Mesenchymal stem cell (in vitro differentiated cells and primary cell): ENCODE measurements around the gene MTA3.

Experiments
- DNase-seq: peaks from one replicate; pipeline ENCODE4 v3.0.0-alpha.2; 2013
- H2AFZ ChIP-seq: one replicate; pipeline ENCODE4 v1.6.1; 2013; ENCODE audit warnings: low read depth, mild to moderate bottlenecking, control low read depth, inconsistent platforms, low read length, moderate library complexity
- H2AK5ac ChIP-seq: 2 replicates; pipeline ENCODE4 v1.6.1; 2013; ENCODE audit warnings: low read length, moderate library complexity, mild to moderate bottlenecking, inconsistent platforms; ENCODE audit not compliant: severe bottlenecking
- H2BK120ac ChIP-seq: one replicate; pipeline ENCODE4 v1.6.1; 2013; ENCODE audit warnings: low read depth, mild to moderate bottlenecking, inconsistent platforms, low read length, moderate library complexity
- H2BK12ac ChIP-seq, 2 experiments: one replicate each; pipeline ENCODE4 v1.6.1; 2013; ENCODE audit warnings: inconsistent platforms in 2 of 2, low read length in 2 of 2, mild to moderate bottlenecking in 2 of 2, moderate library complexity in 2 of 2, control low read depth in 1 of 2
- H2BK15ac ChIP-seq: one replicate; pipeline ENCODE4 v1.6.1; 2013; ENCODE audit warnings: mild to moderate bottlenecking, low read depth, inconsistent platforms; ENCODE audit not compliant: poor library complexity, severe bottlenecking
- H2BK5ac ChIP-seq: 2 replicates; pipeline ENCODE4 v1.6.1; 2013; ENCODE audit warnings: low read depth, mild to moderate bottlenecking, low read length, control low read depth, inconsistent platforms; ENCODE audit not compliant: poor library complexity, severe bottlenecking
- H3K14ac ChIP-seq, 2 experiments: one replicate each; pipeline ENCODE4 v1.6.1; 2013; ENCODE audit warnings: inconsistent platforms in 2 of 2, low read length in 2 of 2, control low read depth in 1 of 2, mild to moderate bottlenecking in 1 of 2, moderate library complexity in 1 of 2
- H3K18ac ChIP-seq, 2 experiments: one replicate each; pipeline ENCODE4 v1.6.1; 2013; ENCODE audit warnings: inconsistent platforms in 2 of 2, low read length in 2 of 2, control low read depth in 1 of 2, low read depth in 1 of 2, mild to moderate bottlenecking in 1 of 2
- H3K23ac ChIP-seq, 2 experiments: one replicate each; pipeline ENCODE4 v1.6.1; 2013; ENCODE audit warnings: inconsistent platforms in 2 of 2, low read length in 2 of 2, mild to moderate bottlenecking in 2 of 2, moderate library complexity in 2 of 2, control low read depth in 1 of 2
- H3K27ac ChIP-seq: 2 replicates; pipeline ENCODE4 v1.5.1; 2013; ENCODE audit warnings: mild to moderate bottlenecking, moderate library complexity, low read length, control low read depth, inconsistent platforms; ENCODE audit not compliant: poor library complexity, severe bottlenecking
- H3K27me3 ChIP-seq, 2 experiments: 2 replicates each; pipeline versions ENCODE4 v1.6.1 to v1.7.0; 2013; ENCODE audit warnings: low read length in 2 of 2, mild to moderate bottlenecking in 2 of 2, moderate library complexity in 2 of 2, control low read depth in 1 of 2, inconsistent platforms in 1 of 2; ENCODE audit not compliant: control insufficient read depth in 1 of 2, insufficient read depth in 1 of 2
- H3K36me3 ChIP-seq, 2 experiments: 2 replicates each; pipeline versions ENCODE4 v1.6.1 to v1.7.0; 2013; ENCODE audit warnings: low read length in 2 of 2, control low read depth in 1 of 2, inconsistent platforms in 1 of 2, low read depth in 1 of 2, mild to moderate bottlenecking in 1 of 2; ENCODE audit not compliant: insufficient read depth in 2 of 2, control insufficient read depth in 1 of 2
- H3K4ac ChIP-seq, 2 experiments: one replicate each; pipeline ENCODE4 v1.6.1; 2013; ENCODE audit warnings: inconsistent platforms in 2 of 2, low read length in 2 of 2, mild to moderate bottlenecking in 2 of 2, moderate library complexity in 2 of 2, control low read depth in 1 of 2, low read depth in 1 of 2
- H3K4me1 ChIP-seq: 2 replicates; pipeline ENCODE4 v1.6.1; 2013; ENCODE audit warnings: low read depth, low read length, control low read depth; ENCODE audit not compliant: control insufficient read depth, insufficient read depth
- H3K4me2 ChIP-seq: 2 replicates; pipeline ENCODE4 v1.6.1; 2013; ENCODE audit warnings: low read length, mild to moderate bottlenecking, inconsistent platforms; ENCODE audit not compliant: poor library complexity, severe bottlenecking
- H3K4me3 ChIP-seq, 2 experiments: 2 replicates each; pipeline versions ENCODE4 v1.5.1 to v1.7.0; 2013; ENCODE audit warnings: low read length in 2 of 2, mild to moderate bottlenecking in 2 of 2, control low read depth in 1 of 2, low read depth in 1 of 2; ENCODE audit not compliant: insufficient read depth in 1 of 2
- H3K79me1 ChIP-seq: replicated peaks from 2 replicates; pipeline ENCODE4 v1.6.1; 2013; ENCODE audit warnings: mild to moderate bottlenecking, control low read depth, low read length, inconsistent platforms; ENCODE audit not compliant: poor library complexity, severe bottlenecking
- H3K9ac ChIP-seq: 2 replicates; pipeline ENCODE4 v1.7.0; 2013; ENCODE audit warnings: mild to moderate bottlenecking, low read length, moderate library complexity
- H3K9me3 ChIP-seq: 2 replicates; pipeline ENCODE4 v1.7.0; 2013; ENCODE audit warnings: mild to moderate bottlenecking, low read length; ENCODE audit not compliant: control insufficient read depth
- H4K8ac ChIP-seq: one replicate; pipeline ENCODE4 v1.6.1; 2013; ENCODE audit warnings: inconsistent platforms, mild to moderate bottlenecking, low read length, moderate library complexity
- H4K91ac ChIP-seq: one replicate; pipeline ENCODE4 v1.6.1; 2013; ENCODE audit warnings: mild to moderate bottlenecking, low read length, inconsistent platforms
- WGBS: methylation state at CpG from one replicate; pipeline ENCODE4 v1.1.7; 2013; ENCODE audit warnings: mixed read lengths; 5-methylcytosine and 5-hydroxymethylcytosine counted together

MTA3 gene

DNA sequence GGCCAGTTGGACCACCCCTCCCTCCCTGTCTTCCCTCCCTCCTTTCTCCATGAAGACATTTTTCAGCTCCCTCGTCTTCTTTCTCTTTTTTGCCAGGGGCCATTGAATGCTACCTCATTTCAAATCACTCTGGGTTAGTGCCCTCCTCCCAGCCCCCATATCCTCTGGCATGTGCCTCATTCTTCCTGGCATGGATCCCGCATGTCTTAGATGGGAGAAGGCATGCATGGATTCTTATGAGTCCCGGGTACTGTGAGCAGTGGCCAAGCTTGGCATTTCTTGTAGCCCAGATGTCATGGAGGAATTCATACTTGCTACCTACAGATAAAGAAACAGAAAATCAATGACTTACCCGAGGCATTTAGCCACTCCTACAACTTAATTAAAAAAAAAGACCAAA lies 232.9 kb downstream of the MTA3 start:
- WGBS: 94% methylated on average over 4 of the region's 4 CpGs
- no peaks in the 10 kb centered on the region for H3K27me3 ChIP-seq
- no peak overlapping the region for H3K14ac ChIP-seq
- no peak overlapping the region for H2BK5ac ChIP-seq
- no peak overlapping the region for H3K27ac ChIP-seq
- no peak overlapping the region for H3K18ac ChIP-seq
- no peak overlapping the region for H2AFZ ChIP-seq
- no peak overlapping the region for H2BK120ac ChIP-seq
- H3K36me3 ChIP-seq: no peaks in the 10 kb centered on the region
- no peak overlapping the region for H3K9ac ChIP-seq
- no peaks in the 10 kb centered on the region for H3K9me3 ChIP-seq
- H2BK15ac ChIP-seq: no peak overlapping the region
- H3K23ac ChIP-seq: no peak overlapping the region
- H3K4me3 ChIP-seq: no peak overlapping the region
- no peak overlapping the region for H2BK12ac ChIP-seq
- H3K4me1 ChIP-seq: no peaks in the 10 kb centered on the region
- H3K79me1 ChIP-seq: no peaks in the 10 kb centered on the region
- DNase-seq: no peak
- no peak overlapping the region for H3K4ac ChIP-seq
- no peak overlapping the region for H2AK5ac ChIP-seq
- no peak overlapping the region for H4K91ac ChIP-seq
- H4K8ac ChIP-seq: no peak overlapping the region
- H3K4me2 ChIP-seq: no peak overlapping the region

DNA sequence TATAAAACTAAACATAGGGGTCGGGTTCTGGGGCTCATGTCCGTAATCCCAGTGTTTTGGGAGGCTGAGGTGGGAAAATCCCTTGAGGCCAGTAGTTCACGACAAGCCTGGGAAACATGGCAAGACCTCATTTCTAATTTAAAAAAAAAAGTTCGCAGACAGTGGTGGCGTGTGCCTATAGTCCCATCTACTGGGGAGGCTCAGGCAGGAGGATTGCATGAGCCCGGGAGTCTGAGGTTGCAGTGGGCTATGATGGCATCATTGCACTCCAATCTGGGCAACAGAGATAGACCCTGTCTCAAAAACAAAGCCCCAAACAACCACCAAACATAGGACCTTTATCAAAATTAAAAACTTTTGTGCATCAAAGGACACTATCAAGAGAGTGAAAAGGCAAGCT lies 233.7 kb downstream of the MTA3 start:
- DNase-seq: no peak
- H2BK5ac ChIP-seq: no peak overlapping the region
- 95% methylated on average over 6 of the region's 6 CpGs for WGBS

DNA sequence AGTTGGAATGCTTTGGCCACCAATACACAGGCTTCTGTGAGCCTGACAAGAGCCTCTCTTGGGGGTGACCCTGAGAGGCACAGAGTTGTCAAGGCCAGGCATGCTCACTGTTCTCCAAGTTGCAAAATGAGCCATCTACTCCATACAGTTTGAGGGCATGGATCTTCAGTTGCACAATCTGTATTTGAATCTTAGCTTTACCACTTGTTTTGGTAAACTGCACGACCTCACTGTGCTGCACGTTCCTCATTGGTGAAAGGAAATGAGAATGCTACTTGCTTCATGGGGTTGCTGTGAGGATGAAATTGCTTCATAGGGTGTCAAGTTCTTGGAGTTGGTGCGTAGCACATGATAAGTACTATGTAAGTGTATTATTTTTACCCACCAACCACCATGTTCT lies 235.9 kb downstream of the MTA3 start:
- H3K36me3 ChIP-seq: no peaks in the 10 kb centered on the region
- H3K9me3 ChIP-seq: no peaks in the 10 kb centered on the region
- WGBS: 66% methylated on average over 2 of the region's 3 CpGs
- H2AK5ac ChIP-seq: no peak overlapping the region
- no peak overlapping the region for H4K8ac ChIP-seq
- peak; percentile 88 for DNase-seq
- H2BK15ac ChIP-seq: no peak overlapping the region
- no peaks in the 10 kb centered on the region for H3K79me1 ChIP-seq
- no peak overlapping the region for H3K18ac ChIP-seq
- no peak overlapping the region for H3K23ac ChIP-seq
- H3K4me3 ChIP-seq: no peak overlapping the region
- H3K9ac ChIP-seq: no peak overlapping the region
- no peak overlapping the region for H4K91ac ChIP-seq
- no peak overlapping the region for H3K4me2 ChIP-seq
- H3K27ac ChIP-seq: no peak overlapping the region
- H2AFZ ChIP-seq: no peak overlapping the region
- H3K4ac ChIP-seq: no peak overlapping the region
- H3K4me1 ChIP-seq: peaks cover 3% of the 10 kb centered on the region
- no peak overlapping the region for H3K14ac ChIP-seq
- H2BK120ac ChIP-seq: no peak overlapping the region
- no peak overlapping the region for H2BK5ac ChIP-seq
- H3K27me3 ChIP-seq: no peaks in the 10 kb centered on the region
- no peak overlapping the region for H2BK12ac ChIP-seq

More for the DNA sequence above, 233.7 kb downstream of the MTA3 start:
- Histone ChIP-seq H3K36me3 (no peaks in the 10 kb centered on the region), H3K4me2 (no peak overlapping the region), H2BK15ac (no peak overlapping the region), H2BK12ac (no peak overlapping the region), H2AFZ (no peak overlapping the region), H3K23ac (no peak overlapping the region), H3K18ac (no peak overlapping the region), H3K4me1 (no peaks in the 10 kb centered on the region), H3K14ac (no peak overlapping the region), H2BK120ac (no peak overlapping the region), H3K27me3 (no peaks in the 10 kb centered on the region), H3K9ac (no peak overlapping the region), H3K4me3 (no peak overlapping the region), H3K79me1 (no peaks in the 10 kb centered on the region), H4K91ac (no peak overlapping the region), H4K8ac (no peak overlapping the region), H3K4ac (no peak overlapping the region), H3K9me3 (no peaks in the 10 kb centered on the region), H2AK5ac (no peak overlapping the region), H3K27ac (no peak overlapping the region)

GRCh38 chr2:42804891-42805290 lies 236.5 kb downstream of the MTA3 start:
- H3K27me3 ChIP-seq: no peaks in the 10 kb centered on the region
- H2AK5ac ChIP-seq: no peak overlapping the region
- no peaks in the 10 kb centered on the region for H3K9me3 ChIP-seq
- H3K4me3 ChIP-seq: no peak overlapping the region
- DNase-seq: no peak
- H3K36me3 ChIP-seq: no peaks in the 10 kb centered on the region
- H3K4ac ChIP-seq: no peak overlapping the region
- no peak overlapping the region for H4K91ac ChIP-seq
- no peak overlapping the region for H3K4me2 ChIP-seq
- H2BK5ac ChIP-seq: no peak overlapping the region
- no peak overlapping the region for H4K8ac ChIP-seq
- WGBS: 77% methylated on average over 5 of the region's 5 CpGs
- H2AFZ ChIP-seq: no peak overlapping the region
- H2BK120ac ChIP-seq: no peak overlapping the region
- no peak overlapping the region for H3K23ac ChIP-seq
- peak overlapping the region; percentile 26 to 34 for H3K18ac ChIP-seq
- H3K79me1 ChIP-seq: no peaks in the 10 kb centered on the region
- no peak overlapping the region for H3K27ac ChIP-seq
- H2BK15ac ChIP-seq: no peak overlapping the region
- H3K9ac ChIP-seq: no peak overlapping the region
- no peak overlapping the region for H3K14ac ChIP-seq
- H2BK12ac ChIP-seq: no peak overlapping the region
- peaks cover 3% of the 10 kb centered on the region for H3K4me1 ChIP-seq
